Measurements from ENCODE around the gene ITGA11.

ITGA11 gene, protein sequence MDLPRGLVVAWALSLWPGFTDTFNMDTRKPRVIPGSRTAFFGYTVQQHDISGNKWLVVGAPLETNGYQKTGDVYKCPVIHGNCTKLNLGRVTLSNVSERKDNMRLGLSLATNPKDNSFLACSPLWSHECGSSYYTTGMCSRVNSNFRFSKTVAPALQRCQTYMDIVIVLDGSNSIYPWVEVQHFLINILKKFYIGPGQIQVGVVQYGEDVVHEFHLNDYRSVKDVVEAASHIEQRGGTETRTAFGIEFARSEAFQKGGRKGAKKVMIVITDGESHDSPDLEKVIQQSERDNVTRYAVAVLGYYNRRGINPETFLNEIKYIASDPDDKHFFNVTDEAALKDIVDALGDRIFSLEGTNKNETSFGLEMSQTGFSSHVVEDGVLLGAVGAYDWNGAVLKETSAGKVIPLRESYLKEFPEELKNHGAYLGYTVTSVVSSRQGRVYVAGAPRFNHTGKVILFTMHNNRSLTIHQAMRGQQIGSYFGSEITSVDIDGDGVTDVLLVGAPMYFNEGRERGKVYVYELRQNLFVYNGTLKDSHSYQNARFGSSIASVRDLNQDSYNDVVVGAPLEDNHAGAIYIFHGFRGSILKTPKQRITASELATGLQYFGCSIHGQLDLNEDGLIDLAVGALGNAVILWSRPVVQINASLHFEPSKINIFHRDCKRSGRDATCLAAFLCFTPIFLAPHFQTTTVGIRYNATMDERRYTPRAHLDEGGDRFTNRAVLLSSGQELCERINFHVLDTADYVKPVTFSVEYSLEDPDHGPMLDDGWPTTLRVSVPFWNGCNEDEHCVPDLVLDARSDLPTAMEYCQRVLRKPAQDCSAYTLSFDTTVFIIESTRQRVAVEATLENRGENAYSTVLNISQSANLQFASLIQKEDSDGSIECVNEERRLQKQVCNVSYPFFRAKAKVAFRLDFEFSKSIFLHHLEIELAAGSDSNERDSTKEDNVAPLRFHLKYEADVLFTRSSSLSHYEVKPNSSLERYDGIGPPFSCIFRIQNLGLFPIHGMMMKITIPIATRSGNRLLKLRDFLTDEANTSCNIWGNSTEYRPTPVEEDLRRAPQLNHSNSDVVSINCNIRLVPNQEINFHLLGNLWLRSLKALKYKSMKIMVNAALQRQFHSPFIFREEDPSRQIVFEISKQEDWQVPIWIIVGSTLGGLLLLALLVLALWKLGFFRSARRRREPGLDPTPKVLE

DNA sequence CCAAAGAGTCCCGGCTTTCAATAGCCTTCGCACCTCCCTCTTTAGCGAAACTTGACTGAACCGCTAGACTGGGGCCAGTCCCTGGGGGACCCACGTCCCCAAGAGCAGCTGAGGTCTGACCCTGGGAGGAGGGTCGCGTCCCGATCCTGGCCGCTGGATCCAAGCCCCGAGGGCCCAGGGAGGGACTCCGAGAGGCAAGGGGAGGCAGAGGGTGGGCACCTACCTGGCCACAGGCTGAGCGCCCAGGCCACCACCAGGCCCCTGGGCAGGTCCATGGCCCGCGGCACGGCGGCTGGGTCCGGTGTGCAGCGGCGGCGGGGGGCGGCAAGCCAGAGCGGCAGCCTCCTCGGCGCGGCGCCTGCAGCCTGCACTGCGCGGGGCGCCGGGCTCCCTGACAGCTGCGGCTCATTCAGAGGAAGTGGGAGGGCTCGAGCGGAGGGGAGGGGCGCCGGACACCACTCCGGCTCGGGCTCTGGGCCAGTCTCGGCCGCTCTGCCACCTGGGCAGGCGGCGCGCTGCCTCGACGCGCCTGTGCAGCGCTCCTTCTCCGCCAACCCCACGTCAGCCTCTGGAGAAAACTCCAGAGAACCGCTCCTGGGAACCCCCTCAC, at the start of gene ITGA11:
ITGA11 (minus strand) TSS at position 372 of the 610 bp plus-strand sequence; CDS start at position 275, 97 bp downstream.
- no peak for DNase-seq

DNA sequence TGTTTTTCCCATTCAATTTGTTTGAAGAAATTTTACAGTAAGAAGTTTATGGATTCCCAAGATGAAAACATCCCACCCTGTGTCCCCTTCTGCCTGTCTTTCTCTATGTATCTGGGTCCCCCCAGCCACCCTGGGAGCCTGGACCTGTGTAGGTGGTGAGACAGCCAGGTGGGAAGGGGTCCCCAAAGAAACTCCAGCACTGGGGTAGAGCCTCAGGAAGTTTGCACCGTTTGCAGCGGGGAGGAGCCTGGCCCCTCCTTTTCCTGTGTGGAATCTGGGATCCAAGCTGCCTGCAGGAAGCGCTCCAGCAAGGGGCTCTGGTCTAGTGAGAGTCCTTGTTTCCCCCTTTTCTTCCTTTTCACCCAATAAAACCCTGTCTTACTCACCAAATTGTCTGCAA, 49.4 kb upstream of the ITGA11 start:
- DNase-seq, result no peak

DNA sequence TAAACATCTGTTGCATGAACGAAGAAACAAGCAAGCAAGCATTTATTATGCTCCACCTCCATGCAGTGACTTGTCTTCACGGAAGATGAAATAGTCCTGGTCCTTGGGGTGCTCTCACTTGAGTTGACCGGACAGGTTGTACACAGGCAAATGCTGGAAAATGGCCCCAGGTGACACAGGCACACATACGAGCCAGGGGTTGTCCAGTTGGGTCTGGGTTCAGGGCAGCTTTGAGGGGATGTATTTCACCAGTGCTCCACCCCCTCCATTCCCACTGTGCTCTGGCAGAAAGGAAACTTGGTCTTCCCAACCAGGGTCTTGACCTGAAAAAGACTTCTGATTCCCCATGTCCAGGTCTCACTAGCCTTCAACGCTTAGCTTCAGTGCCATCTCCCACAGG, 48.3 kb upstream of the ITGA11 start:
- no peak for DNase-seq

DNA sequence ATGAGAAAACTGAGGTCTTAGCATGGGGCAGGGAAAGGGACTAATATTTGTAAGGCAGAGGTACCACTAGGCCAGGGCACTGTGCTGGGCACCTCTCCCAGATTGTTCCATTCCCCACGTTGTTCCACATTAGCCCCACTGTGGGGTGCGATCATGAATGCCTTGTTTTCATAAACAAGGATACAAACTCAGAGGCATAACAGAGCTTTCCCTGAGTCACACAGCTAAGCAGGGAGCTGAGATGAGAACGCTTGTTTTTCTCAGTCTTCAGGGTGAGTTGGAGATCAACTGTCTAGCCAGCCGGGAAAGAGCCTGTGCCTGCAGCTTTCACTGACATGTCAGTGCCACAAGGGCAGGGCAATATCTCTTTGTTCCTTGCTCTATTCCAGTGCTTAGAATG, 47.9 kb upstream of the ITGA11 start:
- DNase-seq, result no peak

DNA sequence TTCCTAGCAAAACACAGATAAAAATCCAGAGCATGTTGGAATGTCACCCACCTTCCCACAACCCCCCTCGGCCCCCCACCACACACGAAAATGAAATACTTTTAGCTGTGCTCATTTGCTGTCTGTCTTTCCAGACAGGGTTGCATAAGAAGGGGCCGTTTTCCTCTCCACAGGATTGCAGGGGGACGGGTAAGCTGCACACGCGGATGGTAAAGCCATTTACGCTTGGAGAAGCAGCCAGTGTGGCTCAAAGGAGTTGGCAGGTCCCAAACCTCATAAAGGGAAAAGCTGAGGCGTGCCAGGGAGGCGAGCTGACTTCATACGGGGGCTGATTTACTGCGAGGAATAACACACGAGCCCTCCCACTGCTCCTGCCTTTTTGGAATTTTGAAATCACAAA, 47.4 kb upstream of the ITGA11 start:
- DNase-seq, result no peak

DNA sequence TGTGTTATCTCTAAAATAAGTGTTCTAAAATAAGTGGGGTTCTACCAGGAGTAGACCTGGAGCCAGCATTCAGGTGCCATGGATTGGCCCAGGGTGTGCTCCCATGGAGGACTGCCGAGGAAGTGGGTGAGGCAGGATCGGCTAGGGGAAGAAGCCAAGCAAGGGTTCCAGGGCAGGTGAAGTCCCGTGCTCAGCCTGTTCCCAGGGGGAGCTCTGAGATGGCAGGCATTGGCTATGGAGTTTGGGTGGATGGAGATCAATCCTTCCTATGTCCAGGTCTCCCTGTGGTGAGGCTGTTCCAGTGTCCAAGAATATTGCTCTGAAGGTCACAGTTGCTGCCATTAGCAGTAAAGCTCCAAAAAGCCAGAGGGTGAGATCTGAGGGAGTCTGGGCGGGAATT, 46.9 kb upstream of the ITGA11 start:
- DNase-seq, result no peak

DNA sequence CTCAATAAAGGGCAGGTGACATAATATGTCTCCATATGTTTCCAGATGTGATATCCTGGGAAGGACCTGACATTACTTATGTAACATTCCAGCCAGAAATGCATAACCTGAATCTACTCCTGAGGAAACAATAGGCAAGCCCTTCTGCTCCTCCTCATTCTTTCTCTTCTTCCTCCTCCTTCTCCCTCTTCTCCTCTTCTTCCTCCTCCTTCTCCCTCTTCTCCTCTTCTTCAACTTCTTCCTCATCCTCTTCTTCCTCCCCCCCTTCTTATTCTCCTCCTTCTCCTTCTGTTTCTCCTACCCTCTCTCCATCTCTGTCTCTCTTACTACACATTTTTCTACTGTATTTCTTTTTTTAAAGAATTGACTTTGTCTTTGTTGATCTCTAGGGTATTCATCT, 43.5 kb upstream of the ITGA11 start:
- no peak for DNase-seq

DNA sequence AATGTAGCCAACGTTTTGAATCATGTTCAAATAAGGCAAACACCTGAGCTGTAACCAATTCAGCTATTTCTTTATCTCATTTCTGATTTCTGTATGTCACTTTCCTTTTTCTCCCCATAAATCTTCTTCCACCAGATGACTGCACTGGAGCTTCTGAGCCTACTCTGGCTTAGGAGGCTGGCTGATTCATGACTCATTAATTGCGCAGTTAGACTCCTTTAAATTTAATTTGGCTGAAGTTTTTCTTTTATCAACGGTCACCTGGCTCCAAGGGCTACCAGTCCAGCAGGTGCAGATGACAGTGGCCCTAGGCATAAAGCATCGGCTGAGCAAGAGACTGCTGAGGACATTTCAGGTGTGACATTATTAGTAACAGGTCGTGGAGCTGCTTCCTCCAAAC, 39.6 kb upstream of the ITGA11 start:
- no peak for DNase-seq

DNA sequence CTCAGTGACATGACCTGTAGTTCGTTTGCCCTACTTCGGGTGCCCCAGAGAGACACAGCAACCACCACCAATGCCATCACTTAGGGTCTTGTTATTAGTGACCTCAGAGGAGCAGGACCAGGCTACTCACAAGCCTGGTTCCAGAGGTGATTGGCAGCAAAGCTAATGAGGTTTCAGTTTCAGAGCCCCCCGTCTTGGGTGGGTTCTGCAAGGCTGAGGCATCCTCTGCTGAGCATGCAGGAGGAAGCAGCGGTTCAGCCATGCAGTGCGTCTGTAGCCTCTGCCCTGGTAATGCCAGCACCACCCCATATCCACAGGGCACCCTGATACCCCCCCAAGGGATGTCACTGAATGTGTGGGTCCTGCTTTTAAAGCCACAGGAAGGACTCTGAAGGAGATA, 39.0 kb upstream of the ITGA11 start:
- DNase-seq, result no peak

DNA sequence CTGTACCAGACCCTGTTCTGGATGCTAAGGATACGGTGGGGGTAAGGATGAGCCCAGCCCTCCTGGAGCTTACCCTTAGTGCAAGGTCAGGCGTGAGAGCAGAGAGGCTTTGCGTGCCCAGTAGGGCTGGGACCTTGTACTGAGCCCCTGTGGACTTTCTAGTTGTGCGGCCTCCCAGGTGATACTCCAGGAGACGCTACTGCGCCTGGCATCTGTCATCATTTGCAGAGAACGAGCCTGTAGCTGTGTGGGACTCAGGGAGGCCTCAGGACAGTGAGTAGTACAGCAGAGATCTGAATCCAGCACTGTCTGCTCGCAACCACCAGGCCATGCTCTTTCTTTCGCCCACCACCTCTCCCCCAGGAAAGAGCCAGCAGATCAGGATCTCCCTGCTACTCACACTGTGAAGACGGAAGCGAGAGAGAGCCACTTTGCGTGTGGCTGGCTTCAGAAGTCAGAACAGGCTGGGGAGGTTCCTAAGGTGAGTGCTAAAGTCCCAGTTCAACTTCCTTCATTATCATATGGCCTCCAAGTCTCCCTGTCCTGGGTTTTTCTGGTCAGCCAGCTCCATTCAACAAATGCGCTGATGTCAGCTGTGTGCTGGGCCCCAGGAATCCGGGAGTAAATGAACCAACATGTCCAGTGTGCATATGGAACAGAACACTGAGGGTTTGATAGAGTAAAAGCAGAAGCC, 38.2 kb upstream of the ITGA11 start:
- no peak for DNase-seq

DNA sequence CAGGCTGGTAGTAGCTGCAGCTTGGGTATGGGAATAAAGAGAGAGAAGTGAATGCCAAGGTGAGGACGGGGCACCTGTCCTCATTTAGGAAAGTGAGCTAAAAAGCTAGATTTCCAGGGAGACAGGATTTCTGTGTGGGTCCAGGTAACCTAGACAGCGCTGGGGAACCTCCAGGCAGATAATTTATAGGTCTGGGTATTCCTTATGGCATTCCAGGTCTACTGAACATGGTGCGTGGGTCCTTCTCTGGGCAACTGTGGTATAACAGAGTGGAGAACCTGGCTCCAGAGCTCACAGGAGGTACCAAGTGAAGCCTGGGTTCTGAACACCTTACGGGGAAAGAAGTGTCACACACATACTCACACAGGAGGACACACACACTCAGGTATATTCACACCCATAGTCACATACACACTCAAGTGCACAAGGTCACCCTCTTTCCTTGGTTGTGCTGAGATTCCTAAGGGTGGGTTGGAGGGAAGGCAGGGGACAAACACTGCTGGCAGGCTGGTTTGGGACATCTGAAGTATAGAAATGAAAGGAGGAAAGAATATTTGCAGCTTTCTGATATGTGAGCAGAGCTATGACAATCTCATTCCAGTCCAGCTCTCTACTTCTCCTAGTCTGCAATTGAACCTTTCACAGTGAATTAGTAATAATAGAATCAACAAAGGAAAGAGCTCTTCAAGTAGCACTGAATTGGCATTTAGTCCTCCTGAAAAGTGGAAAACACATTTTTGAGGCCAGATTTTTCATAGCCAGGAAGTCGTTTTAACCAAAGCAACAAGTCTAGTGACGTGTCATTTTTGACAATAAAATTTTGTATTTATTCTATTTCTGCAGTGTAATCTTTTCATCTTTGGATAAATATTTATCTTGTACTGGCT, 37.4 kb upstream of the ITGA11 start:
- no peak for DNase-seq

DNA sequence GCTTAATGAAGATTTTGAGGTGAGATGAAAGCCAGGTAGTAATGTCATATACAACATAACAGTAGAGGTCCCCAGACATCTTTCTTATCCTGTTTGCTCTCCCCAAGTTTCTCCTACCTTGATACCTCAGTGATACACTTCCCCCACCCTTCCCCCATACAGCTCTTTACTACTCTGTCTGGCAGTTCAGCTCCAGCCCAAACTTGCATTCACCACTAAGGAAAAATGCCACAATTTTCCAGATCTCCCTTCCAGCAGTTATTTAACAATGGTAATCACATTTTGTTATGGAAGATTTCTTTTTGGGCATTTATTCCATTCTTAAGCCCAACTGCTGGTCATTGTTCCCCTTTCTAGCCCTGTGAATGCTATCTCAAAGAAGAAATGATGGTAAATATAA, 34.9 kb upstream of the ITGA11 start:
- no peak for DNase-seq

DNA sequence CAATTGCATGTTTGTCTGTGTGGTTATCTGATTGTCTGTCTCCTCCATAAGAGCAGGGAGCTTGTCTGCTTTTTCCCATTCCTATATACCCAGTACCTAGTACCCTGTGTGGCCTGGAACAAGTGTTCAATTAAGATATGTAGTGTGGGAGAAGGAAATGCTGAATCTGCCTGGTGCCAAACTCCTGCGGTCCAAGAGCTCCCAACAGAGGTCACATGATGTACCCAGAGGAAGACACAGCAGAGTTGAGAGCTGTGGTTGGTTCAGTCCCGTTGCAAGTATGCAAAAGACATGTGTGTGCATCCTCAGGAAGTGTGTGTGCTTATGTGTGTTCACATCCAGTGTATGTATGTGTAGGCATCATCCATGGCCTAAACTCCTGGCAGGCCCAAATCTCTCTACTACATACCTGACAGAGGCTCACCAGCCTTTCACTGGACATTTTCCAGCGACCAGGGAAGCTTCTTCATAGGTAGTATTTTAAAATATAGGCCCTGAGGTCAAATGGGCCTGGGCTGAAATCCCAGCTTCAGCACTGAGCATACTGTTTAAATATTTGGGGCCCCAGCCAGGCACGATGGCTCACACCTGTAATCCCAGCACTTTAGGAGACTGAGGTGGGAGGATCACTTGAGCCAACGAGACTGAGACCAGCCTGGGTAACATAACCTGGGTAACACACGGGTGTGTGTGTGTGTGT, 34.0 kb upstream of the ITGA11 start:
- DNase-seq, result no peak

DNA sequence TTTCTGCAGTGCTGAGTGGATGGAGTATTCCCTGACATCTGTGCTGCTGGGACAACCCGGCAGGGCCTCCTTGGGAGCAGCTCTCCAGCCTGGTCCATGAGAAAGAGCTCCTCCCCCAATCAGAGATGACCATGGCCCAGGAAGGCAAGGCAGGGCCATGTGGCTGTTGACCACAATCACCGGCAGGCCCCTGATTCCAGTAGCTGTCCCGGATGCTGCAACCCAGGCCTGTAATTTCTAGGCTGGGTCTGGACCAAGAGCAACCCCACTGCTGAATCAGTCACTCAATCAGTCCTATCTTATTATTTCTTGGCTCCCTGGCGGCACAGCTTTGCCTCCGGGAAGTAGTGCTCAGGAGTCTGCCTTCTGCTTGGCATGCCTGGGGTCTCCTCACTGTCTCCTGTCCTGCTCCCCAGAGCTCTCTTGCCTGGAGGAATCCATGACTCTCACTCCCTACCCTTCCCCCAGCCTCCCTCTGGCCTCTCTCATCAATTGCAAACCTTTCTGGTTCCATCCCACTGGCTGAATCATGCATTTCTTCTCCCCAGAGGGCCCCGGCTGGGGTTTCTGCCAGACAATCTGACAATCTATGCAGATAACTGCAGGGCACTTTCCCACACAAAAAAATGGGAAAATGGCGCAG, 32.6 kb upstream of the ITGA11 start:
- DNase-seq, result no peak

DNA sequence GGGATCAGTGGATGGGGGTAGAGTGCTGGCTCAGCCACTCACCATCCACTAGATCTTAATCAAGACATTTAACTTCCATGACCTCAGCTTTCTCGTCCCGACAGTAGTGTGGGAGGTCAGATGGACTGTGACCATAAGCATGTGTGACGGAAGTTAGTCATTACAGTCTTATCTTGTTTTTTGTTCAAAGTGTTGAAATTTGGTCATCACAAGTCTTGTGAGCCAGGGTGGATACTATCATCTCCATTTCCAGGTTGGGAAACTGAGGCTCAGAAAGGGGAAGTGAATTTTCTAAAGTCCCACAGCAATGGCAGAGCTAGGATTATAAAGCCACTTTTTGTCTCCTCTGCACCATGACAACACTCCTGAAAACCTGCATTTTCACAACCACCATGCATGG, 32.0 kb upstream of the ITGA11 start:
- no peak for DNase-seq

DNA sequence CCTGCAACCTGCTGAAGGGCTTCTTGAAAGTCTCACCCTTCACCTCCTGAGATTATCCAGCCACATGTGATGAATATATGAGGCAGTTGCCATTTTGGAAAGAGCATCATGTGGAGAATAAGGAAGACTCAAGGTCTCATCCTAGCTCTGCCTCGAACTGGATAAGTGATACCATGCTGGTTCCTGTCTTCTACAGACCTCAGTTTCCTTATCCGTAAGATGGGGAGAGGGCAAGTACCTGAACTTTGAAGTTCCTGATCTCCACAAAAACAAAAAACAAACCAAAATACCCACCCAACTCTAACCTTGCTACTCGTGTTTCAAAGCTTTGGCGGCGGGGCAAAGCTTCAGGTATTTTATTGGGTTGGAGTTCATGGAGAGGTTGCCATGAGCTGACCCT, 31.5 kb upstream of the ITGA11 start:
- DNase-seq, result no peak

DNA sequence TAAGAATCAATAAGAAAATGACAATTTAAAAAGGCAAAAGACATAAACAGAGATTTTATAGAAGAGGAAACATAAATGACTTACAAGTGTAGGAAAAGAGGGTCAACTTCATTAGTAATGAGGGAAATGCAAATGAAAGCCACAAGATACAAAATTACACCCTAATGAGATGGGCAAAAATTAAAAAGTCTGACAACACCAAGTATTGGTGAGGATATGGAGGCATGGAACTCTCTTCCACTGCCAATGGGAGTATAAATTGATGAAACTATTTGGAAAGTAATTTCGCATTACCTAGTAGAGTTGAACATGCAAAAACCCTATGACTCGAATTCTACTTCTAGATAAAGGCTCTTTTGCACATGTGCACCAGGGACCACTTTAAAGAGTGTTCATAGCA, 28.2 kb upstream of the ITGA11 start:
- DNase-seq, result no peak

DNA sequence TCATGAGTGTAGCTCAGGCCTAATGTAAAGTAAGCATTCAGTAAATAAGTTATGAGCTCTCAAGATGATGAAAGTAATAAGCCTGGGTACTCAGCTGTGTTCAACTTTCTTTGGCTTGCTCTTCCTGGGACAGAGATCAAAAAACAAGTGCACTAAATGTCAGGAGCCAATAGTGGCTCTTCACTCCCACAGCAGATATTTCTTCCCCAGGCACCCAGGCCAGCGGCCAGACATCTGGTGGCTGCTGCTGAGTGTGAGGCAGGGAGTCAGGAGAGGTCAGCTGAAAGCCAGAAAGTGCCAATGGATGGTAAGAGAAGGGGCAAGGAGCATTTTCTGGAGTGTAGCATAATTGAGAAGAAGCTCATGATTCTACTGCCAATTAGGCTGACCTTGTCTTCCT, 18.2 kb upstream of the ITGA11 start:
- DNase-seq, result no peak

DNA sequence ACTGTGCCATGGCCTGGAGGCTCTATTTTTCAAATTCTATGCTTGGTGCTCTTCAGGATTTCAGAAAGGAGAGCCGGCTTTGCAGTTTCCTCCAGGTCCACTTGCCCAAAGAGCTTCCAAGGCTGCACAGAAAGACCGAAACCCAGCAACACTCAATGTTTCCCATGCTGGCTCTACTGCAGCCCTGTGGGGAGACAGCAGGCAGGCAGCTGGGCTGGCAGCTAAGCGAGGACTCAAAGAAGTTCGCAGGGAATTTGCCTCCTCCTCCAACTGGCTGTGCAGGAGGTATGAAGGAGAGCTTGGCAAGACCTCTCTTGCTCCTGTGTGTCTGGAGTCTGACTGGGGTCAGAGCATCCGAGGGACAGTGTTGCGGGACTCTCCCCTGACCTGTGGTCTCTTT, 17.4 kb upstream of the ITGA11 start:
- no peak for DNase-seq
